NCI-H446 treated with DMSO at 0.1 percent for 48 hours (cell line): ENCODE data around the gene KLHL17.
"Not testable (repeated sequence)": the region's sequence is repeated elsewhere in the genome, so short reads cannot be mapped to it uniquely, and the experiment has no call there.

Experiments
- DNase-seq: peaks from one replicate; lab custom pipeline; 2025; lab: John Stamatoyannopoulos, UW

KLHL17 gene

GRCh38 chr1:1003618-1004419 is 43.4 kb downstream of the KLHL17 start:
- no peak for DNase-seq

DNA sequence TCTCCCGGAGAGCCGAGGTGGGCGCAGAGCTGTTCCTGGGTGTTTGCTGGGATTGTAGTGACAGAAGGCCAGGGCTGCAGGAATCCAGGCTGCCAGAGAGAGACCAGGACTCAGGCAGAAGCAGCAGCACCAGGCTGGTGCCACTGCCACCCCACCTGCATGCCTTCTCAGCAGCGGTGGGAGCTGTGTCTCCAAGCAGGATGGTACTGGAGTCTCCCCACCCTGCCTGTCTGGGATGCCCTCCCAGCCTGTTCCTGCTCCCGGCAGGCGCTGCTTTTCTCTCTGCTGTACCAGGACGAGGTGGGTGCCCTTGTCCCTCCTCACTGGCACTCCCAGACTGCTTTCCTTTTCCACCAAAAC is 44.0 kb downstream of the KLHL17 start:
- DNase-seq = no peak

DNA sequence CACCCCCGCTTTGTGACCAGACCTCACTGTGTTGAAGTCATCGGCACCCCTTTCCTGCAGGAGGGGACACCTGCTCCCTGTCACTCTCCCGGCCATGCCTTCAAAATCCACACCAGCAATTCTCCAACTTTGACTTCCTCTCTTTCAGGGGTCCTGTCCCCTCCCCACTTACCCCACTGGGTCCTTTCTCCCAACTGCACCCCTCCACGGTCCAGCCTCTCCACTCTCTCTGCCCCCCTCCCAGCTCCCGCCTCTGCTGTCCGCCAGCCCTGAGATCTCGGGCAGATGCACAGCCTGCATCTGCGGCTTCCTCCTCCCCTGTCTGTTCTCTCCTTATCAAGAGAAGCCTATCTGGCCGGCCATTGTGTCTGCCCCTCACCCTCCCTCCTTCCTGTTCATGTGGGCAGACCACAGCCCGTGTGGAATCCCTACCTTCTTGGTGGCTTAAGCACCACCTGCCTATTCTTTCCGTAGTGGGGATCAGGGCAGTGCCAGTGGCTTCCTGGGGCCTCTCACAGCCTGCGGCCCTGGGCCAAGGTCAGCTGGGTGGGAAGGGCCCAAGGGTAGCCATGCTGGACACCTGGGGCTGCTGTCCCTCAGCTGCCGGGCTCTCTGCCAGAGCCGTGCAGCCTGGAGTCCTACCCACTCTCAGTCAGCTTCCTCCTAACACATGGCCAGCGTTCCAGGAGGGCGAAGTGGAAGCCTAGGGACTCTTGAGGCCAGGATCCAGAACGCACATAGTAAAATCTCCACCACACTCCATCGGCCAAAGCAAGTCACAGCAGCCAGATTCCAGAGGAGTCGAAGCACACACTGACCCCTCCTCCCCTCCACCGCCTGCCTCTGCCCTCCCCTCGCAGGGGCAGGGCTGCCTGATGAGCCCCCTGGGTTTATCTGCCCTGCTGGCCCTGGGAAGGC is 44.7 kb downstream of the KLHL17 start:
- no peak for DNase-seq

- no peak for DNase-seq
Measured at GRCh38 chr1:1005774-1006304, 45.5 kb downstream of the KLHL17 start.

DNA sequence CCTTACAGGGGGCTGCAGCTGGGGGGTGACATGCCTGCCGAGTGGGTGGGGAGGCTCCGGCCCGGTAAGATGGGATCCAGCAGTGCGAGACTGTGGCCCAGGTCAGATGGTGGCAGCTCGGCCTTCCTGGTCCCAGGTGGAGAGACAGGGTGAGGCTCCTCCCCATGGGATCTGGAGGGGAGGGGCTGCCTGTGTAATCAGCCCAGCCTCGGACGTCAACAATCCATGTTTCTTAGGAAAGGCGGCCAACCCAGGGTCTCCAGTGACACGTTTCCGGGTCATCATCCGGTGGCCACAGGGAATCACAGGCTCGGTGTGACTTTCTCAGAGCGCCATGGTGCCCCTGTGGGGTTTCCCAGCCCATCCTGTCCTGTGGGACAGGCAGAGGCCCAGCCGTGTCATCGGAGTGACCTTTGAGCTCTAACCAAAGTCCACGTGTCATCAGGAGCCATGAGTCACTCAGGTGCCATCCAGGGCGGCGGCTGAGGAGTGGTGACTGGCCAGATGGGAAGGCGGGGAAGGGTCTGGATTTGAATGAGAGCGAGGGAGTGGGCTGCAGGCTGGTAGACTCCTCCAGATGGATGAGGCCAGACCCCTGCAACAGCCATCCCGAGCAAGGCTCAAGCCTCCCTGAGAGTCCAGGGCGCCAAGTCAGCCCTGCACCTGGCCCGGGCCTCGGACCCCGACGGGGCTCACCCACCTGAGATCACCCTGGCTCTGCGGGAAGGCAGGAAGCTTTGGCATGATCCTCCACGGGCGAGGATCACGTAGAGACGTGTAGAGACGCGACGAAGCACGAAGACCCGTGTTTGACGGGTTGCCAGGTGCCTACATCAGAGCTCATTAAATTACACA is 46.1 kb downstream of the KLHL17 start:
- no peak for DNase-seq

GRCh38 chr1:1010131-1010530 is 49.7 kb downstream of the KLHL17 start:
- not testable (repeated sequence) for DNase-seq

GRCh38 chr1:1011396-1011949 is 51.1 kb downstream of the KLHL17 start:
- no peak for DNase-seq

DNA sequence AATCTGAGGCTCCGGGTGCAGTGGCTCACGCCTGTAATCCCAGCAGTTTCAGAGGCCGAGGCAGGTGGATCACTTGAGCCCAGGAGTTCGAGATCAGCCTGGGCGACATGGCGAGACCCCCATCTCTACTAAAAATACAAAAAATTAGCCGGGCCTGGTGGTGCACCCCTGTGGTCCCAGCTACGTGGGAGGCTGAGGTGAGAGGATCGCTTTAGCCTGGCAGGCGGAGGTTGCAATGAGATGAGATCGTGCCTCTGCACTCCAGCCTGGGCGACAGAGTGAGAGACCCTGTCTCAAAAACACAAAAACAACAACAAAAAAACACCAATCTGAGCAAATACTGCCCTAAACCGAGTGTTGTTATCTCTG is 52.3 kb downstream of the KLHL17 start:
- not testable (repeated sequence) for DNase-seq

DNA sequence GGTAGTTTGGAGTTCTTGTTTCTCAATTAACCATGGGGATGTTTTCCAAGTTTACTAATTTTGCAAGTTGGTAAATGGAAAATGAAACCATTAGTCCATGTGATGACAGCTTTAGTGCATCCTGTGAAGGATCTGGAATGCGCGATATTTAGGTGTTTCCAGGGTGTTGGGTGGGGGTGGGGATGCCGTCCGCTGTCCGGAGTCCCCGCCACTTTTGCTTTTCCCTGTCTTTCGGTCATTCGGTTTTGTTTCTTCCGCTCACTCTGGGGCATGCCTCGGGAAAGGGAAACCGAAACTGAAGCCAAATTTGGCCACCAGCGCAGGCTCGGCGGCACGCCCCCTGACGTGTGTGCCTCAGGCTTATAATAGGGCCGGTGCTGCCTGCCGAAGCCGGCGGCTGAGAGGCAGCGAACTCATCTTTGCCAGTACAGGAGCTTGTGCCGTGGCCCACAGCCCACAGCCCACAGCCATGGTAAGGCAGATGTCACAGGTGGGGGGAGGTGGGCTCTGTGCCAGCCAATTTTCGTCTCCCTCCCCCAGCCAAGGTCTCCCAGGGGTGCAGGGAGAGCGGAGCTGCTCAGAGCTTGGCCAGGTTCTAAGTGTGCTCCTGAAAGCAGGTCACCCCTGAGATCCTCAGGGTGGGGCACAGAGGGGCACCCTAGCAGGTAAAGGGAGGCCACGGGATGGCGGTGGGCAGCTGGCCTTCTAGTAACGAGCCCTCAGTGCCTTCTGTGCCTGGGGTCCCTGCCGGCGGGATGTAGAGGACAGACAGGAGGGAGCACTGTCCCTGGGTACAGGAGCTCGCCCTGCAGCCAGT is 52.9 kb downstream of the KLHL17 start, which contains the start of gene ISG15:
ISG15 (plus strand) TSS at position 393 of the 817 bp plus-strand sequence; CDS start at position 470, 77 bp downstream.
- peak; percentile 11 for DNase-seq

- DNase-seq = no peak
Measured at GRCh38 chr1:1013922-1014648, 53.7 kb downstream of the KLHL17 start.

GRCh38 chr1:1014799-1015681 is 54.7 kb downstream of the KLHL17 start:
- DNase-seq = no peak
